Measurements from ENCODE around the gene STX2. TPM values are rescaled to one million over a fixed set of nuclear protein-coding genes. Genes with fewer than 3 reads are reported as not detected.
A peak's percentile ranks its signal among the peaks of the same experiment; 100 is the strongest.

Gene STX2
- total and polyA plus RNA-seq, 2 experiments from 2014 or later: 16.4 to 35.4 TPM

- Histone ChIP-seq H3K4me3 (peak overlapping the region; percentile 85), H3K4me2 (peak overlapping the region; percentile 85), H4K20me1 (replicated peaks; ENCODE audit: insufficient read depth) (peaks cover 44% of the 10 kb centered on the region), H3K27ac (ENCODE audit: low read depth) (peak overlapping the region; percentile 85), H3K36me3 (ENCODE audit: insufficient read depth) (peaks cover 47% of the 10 kb centered on the region), H3K9me2 (ENCODE audit: insufficient read depth) (no peaks in the 10 kb centered on the region), H3F3A (replicated peaks; ENCODE audit: low read depth) (peaks cover 61% of the 10 kb centered on the region), H3K4me1 (ENCODE audit: insufficient read depth) (peaks cover 47% of the 10 kb centered on the region), H2AFZ (no peak overlapping the region), H3K79me2 (replicated peaks; ENCODE audit: insufficient read depth) (peaks cover 33% of the 10 kb centered on the region), H3K27me3 (ENCODE audit: insufficient read depth) (no peaks in the 10 kb centered on the region)
- no peak for TF ChIP-seq CREB1 (CRISPR knock-in tag; IDR thresholded peaks at IDR 0.05; ENCODE audit: low read depth)
- no peak for DNase-seq (ENCODE audit: low spot score)
- H3K4me3 Mint-ChIP-seq: peak overlapping the region; percentile 96
- H3K9me3 Mint-ChIP-seq: 0 out of 3 replicates have a peak, but pooled peaks cover 4% of the 10 kb centered on the region
- peaks cover 54% of the 10 kb centered on the region for H3K4me1 Mint-ChIP-seq
- H3K36me3 Mint-ChIP-seq (ENCODE audit: low read depth): peaks cover 54% of the 10 kb centered on the region
- peak overlapping the region; percentile 26 for H3K27ac Mint-ChIP-seq
- no peak for ATAC-seq
- peaks cover 14% of the 10 kb centered on the region for H3K27me3 Mint-ChIP-seq (ENCODE audit: insufficient read depth, low read depth, poor library complexity)
These were observed 34.8 kb upstream of the STX2 start for GRCh38 chr12:130873825-130874224.

GRCh38 chr12:130873106-130873795 lies 34.2 kb upstream of the STX2 start:
- Histone ChIP-seq H3K79me2 (replicated peaks; ENCODE audit: insufficient read depth) (peaks cover 33% of the 10 kb centered on the region), H3K4me1 (ENCODE audit: insufficient read depth) (peaks cover 43% of the 10 kb centered on the region), H3K27ac (ENCODE audit: low read depth) (peak overlapping the region; percentile 85), H3K36me3 (ENCODE audit: insufficient read depth) (peaks cover 47% of the 10 kb centered on the region), H3K4me2 (peak overlapping the region; percentile 85), H3K27me3 (ENCODE audit: insufficient read depth) (no peaks in the 10 kb centered on the region), H3K4me3 (peak overlapping the region; percentile 85), H4K20me1 (replicated peaks; ENCODE audit: insufficient read depth) (peaks cover 42% of the 10 kb centered on the region), H3K9me2 (ENCODE audit: insufficient read depth) (no peaks in the 10 kb centered on the region), H2AFZ (no peak overlapping the region), H3F3A (replicated peaks; ENCODE audit: low read depth) (peaks cover 57% of the 10 kb centered on the region)
- Mint-ChIP-seq H3K27me3 (ENCODE audit: insufficient read depth, low read depth, poor library complexity) (peaks cover 14% of the 10 kb centered on the region), H3K4me1 (peaks cover 51% of the 10 kb centered on the region), H3K27ac (peak overlapping the region; percentile 99), H3K36me3 (ENCODE audit: low read depth) (peaks cover 54% of the 10 kb centered on the region), H3K9me3 (0 out of 3 replicates have a peak, but pooled peaks cover 4% of the 10 kb centered on the region), H3K4me3 (peak overlapping the region; percentile 96)
- ATAC-seq: no peak
- no peak for DNase-seq (ENCODE audit: low spot score)
- TF ChIP-seq STAT1 (IDR thresholded peaks at IDR 0.05; ENCODE audit: unreplicated experiment): no peak
- TF ChIP-seq NANOG (IDR thresholded peaks at IDR 0.05; ENCODE audit: borderline replicate concordance): no peak
- TF ChIP-seq ZNF462 (CRISPR knock-in tag; IDR thresholded peaks at IDR 0.05): no peak
- no peak for TF ChIP-seq POLR2AphosphoS5 (IDR thresholded peaks at IDR 0.05; ENCODE audit: low read depth)
- no peak for TF ChIP-seq EZH2phosphoT487 (IDR thresholded peaks at IDR 0.05; ENCODE audit: unreplicated experiment)
- no peak for TF ChIP-seq ETS1 (IDR thresholded peaks at IDR 0.05)
- no peak for TF ChIP-seq REST (IDR thresholded peaks at IDR 0.05; ENCODE audit: unreplicated experiment)
- no peak for TF ChIP-seq ZNF331 (CRISPR knock-in tag; IDR thresholded peaks at IDR 0.05; ENCODE audit: low read depth)
- no peak for TF ChIP-seq JUNB (IDR thresholded peaks at IDR 0.05; ENCODE audit: unreplicated experiment)
- no peak for TF ChIP-seq CREB1 (CRISPR knock-in tag; IDR thresholded peaks at IDR 0.05; ENCODE audit: low read depth)
- no peak for TF ChIP-seq ZNF114 (CRISPR knock-in tag; IDR thresholded peaks at IDR 0.05)

Measured in GM23338 (cell line).